Activated effector memory CD4-positive, alpha-beta T cell treated with Interleukin-2 at 50 U/mL for 16 hours (primary cell): Measurements from ENCODE around the gene SPATA1.

ENCODE experiments used
- DNase-seq: peaks from one replicate; pipeline ENCODE4 v3.0.0-alpha.2; 2020

Gene SPATA1

DNA sequence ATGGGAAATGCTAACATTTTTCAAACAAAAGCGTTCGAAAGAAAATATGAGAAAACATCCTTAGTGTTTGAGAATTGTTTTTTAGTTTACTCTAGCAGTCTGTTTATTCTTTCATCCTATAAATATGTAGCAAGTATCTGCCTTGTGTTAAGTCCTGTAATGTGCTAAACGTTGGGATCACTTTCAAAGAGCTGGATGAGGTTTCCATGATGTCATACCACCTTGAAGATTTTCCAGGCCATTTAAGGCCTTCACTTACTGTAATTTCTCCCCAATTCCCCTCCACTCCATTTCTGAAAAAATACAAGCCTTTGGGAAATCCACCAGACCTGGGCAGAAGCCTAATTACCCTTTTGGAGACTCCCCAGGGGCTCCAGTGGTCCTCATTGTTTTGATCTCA is 92.2 kb downstream of the SPATA1 start:
- DNase-seq = no peak

DNA sequence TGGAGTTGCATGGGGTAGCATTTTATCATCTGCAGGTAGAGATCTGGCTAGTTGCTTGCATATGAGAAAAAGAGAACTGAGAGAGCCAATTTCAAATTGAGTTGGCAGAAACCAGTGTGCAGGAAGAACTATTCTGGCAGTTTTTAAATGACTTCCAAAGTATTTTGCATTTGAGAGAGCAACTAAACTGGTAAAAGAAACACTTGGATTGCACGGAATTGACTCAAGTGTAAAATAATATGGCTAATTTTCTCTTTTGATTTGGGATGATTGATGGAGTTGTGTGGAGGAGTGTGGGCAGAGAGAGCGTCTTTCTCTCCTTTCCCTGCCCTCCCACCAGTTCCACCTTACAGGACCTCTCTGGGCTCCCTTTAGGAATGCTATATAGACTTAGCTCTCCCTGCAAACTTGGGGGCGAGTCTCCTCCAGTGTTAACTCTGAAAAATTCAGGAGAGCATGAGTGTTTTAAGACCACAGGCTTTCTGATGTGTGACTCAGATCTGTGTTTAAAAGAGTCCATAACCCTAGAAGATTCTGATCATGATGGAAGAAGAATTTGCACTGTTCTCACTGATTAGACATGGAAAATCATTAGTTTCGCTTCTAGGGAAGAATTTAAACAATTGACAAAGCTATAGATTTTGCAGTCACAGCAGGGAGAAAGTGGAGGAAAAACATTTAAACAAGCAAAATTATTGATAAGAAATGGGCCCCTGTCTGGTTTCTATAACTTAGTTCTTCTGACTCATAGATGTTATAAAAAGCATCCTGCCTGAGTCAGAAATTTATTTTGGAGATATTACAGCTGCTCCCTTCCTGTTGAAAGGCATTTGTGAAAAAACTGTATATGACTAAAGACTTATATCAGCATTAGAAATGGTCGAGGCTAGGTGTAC is 92.9 kb downstream of the SPATA1 start:
- no peak for DNase-seq

DNA sequence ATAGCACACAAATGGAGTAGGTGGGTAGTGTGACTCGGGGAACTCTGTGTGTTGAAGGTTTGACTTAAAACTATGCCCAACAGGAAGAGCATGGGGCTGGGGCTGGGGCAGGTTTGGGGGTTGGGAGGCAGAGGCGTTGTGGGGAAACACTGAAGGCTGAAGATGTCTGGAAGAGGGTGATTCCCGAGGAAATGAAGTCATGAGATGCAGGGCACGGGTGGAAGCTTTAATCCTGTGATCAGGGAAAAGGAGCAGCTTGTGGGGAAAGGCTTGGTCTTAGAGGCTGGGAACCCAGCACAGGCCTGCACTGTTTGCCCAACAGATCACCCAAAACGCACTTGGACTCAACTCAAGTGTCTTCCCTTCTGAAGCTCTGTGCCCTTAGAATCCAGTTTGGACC is 94.6 kb downstream of the SPATA1 start:
- no peak for DNase-seq

DNA sequence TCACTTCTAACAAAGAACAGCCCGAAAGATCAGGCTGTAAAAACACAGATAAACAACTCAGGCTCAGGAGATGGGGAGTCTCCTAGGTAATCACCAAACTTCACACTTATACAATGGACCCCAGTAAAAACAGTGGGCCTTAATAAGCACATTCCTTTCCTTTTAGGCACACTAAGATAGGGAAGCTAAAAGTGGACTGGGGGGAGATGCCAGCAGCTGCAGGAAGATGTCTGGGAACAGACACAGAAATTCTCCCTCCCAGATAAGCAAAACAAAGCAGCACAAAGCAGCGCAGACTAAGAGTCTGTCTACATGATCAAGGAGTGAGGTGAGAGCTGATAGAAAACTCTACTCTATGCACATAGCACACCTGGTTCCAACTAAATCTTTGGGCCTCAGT is 97.0 kb downstream of the SPATA1 start:
- DNase-seq = no peak

DNA sequence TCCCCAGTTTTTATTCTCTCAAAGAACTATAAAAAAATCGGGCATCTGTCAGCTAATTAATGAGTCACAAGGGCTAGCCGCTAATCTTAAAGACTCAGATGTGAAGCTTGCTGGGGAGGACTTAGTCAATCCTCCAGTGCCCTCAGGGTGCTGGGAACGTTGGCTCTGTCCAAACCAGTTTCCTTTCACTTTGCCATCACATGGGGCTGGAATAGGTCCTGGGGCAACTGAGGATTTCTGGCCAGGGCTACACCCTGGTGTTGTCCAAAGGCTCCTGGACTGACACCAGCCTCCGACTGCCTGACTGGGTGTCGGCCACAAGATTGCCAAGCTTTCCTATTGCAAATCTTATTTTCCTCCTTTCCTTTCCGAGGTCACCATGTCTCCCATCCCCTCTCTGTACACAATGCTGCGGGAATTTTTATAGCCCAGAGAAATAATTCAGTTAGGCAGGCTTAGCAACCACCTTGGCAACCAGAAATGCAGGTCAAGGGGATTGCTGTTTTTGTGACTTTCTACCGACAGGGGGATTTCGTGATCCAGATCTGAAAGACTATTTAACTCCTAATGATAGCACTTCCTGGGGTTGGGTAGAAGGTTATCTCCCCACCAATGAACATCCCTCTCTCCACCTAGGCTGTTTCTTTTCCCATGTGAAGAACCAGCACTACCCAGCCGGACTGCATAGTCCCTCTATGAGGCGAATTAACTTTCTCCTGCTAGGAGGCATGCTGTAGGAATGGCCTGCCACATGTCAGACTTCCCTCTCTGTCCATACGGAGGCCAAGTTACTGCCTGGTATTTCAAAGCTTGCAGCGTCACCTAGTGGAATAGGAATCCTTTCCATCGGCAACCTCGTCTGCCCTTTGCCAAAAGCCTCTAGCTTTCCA is 98.0 kb downstream of the SPATA1 start:
- no peak for DNase-seq

DNA sequence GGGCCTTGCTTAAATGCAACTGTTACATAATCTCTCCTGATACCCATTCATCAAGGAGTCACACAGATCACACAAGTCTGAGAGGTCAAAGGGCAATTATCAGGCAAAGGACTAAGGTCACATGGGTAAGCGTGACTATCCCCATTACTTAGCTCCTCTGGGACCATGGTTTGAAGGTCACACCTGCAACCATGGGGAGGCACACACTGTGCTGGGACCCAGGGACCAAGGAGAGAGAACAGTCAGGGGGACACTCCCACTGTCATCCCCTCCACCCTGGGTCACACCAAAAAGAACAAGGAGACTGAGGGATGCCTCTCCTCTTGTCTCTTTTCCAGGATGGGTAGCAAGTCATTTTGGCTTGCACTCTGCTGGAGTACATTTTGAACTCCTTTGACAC is 99.0 kb downstream of the SPATA1 start:
- no peak for DNase-seq

DNA sequence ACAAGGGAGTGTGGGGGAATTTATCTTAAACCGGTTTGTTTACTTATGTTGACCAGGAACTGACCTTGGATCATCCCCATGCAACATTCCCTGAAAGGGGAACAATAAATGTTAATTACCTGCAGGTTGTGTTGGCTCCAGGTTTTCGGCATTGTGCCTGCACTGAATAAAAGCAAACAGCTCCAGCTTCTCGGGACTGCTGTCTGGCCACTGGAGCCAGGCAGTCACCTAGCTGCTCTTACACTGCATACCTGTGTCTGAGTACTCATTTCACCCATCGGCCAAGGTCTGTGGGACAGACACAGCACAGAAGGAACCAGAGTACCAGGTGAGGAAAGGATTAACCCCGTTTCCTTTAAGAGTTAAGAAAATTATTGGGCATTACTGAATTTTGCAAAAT is 100.8 kb downstream of the SPATA1 start:
- no peak for DNase-seq

DNA sequence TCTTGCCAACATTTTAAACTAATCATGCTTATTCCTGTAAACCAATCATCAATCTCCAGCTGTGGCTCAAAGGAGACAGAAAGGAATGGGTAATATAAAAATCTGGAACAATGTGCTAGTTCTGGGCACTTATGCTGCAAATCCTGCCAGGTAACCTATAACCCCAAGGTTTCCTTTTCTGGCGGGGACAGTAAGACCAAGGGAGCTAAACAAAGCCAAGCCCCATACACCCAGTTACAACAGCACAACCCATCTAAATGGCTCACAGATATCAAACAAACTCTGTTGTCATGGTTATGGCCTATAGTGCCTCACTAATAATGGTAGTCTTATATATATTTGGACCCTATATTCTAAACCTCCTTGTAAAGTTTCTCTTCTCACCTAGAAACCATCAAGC is 104.9 kb downstream of the SPATA1 start:
- no peak for DNase-seq

DNA sequence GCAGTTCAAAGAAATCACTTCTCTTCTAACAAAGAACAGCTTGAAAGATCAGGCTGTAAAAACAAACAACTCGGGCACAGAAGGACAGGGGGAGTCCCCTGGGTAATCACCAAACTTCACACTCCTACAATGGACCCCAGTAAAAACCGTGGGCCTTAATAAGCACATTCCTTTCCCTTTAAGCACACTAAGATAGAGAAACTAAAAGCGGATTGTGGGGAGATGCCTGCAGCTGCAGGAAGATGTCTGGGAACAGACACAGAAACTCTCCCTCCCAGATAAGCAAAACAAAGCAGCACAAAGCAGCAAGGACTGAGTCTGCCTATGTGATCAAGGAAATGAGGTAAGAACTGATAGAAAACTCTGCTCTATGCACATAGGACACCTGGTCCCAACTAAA is 105.6 kb downstream of the SPATA1 start:
- DNase-seq = no peak

DNA sequence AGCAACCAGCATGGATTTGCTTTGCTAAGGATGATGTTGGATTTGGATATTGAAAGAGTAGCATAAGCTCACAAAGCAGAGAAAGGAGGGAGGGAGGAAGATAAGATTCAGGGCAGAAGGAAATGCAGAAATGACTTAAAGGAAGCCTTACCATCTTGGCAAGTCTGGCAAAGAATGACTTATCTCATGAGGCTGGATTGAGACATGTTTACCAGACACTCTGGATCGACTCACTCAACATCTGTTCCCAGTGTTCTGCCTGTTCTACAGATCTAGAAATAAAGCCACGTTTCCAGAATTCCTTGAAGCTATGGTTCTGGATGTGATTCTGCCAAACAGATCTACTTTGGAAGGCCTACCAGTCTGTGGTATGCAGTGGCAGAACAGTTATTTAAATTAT is 106.8 kb downstream of the SPATA1 start:
- no peak for DNase-seq

DNA sequence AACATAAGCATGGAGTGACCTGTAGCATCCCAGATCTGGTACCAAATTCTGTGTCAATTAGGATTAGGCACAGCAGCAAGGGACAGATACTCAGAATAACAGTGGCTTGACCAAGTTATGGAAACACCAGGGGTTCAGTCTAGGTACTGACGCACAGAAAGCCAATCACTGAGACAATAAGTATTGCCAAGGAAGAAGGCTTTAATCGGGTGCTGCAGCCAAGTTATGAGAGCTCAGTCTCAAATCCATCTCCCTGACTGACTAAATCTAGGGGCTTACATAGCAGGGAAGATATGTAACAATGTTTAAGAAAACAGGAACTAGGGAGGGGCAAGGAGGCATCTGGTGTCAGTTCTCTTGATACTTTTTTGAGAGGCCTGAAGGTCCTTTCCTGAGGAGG is 107.7 kb downstream of the SPATA1 start:
- DNase-seq = no peak

DNA sequence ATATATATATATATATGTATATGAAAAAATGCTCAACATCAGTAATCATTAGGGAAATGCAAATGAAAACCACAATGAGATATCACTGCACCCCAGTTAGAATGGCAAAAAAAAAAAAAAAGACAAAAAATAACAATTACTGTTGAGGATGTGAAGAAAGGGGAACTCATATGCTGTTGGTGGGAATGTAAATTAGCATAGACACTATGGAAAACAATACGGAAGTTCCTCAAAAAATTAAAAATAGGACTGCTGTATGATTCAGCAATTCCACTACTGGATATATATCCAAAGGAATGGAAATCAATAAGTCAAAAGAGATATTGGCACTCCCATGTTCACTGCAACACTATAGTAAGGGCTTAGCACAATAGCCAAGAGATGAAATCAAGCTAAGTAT is 109.6 kb downstream of the SPATA1 start:
- no peak for DNase-seq
